ENCODE measurements around the gene CBARP.

The CBARP gene

DNA sequence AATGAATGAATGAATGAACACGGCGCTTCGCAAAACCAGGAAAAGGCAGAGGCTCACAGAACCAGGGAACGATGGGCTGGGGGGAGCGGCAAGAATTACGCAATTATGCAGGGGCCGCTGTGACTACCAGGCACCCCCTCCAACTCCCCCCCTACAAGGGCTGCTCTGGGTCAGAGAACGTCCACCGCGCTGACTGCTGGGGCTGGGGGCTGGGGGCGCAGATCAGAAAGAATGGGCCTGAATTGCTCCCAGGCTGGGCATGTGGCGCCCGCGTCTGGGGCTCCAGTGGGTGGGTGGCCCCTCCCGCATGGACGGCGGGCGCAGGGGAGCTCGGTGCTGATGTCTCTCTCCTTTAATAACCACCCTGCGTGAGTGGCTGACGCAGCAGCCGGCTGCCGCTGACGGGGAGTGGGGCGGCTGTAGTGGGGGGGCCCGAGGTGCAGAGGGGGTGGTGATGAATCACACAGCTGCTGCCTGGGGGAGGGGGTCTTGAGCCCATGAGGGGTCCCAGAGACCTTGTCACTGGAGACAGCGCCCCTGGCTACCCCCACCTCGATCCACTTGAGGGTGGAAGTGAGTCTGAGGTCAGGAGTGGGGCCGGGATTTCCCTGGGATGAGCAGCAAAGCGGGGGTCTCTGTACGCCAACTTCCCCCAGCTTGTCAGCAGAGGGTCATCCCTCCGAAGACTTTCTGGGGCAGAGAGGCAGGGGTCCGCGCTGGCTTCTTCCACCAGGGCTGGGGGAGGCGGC, 29.8 kb upstream of the CBARP start (continued):
- TF ChIP-seq ZBTB10 (tag by site-specific recombination; IDR thresholded peaks at IDR 0.05) (peak; percentile 76; the same call in 1 of the 2 replicates), EGR2 (tag by site-specific recombination; IDR thresholded peaks at IDR 0.05; ENCODE audit: low read depth) (peak; percentile 58; the same call in 1 of the 2 replicates), ZNF366 (tag by site-specific recombination; conservative IDR thresholded peaks at IDR 0.05) (no peak), PRDM1 (tag by site-specific recombination; IDR thresholded peaks at IDR 0.05) (no peak), ZNF202 (tag by site-specific recombination; IDR thresholded peaks at IDR 0.05; ENCODE audit: borderline replicate concordance) (no peak), ZNF350 (tag by site-specific recombination; IDR thresholded peaks at IDR 0.05) (no peak), KLF1 (tag by site-specific recombination; IDR thresholded peaks at IDR 0.05) (no peak), BCL11A (tag by site-specific recombination; IDR thresholded peaks at IDR 0.05; ENCODE audit: low read depth) (no peak), PATZ1 (tag by site-specific recombination; IDR thresholded peaks at IDR 0.05) (peak; percentile 97), PRDM10 (tag by site-specific recombination; IDR thresholded peaks at IDR 0.05) (peak; percentile 44; the same call in 1 of the 2 replicates), ZNF404 (tag by site-specific recombination; IDR thresholded peaks at IDR 0.05) (no peak), ZNF112 (tag by site-specific recombination; IDR thresholded peaks at IDR 0.05) (no peak), ZNF24 (tag by site-specific recombination; IDR thresholded peaks at IDR 0.05) (peak; percentile 100)
- TF ChIP-seq, protein P1, sequence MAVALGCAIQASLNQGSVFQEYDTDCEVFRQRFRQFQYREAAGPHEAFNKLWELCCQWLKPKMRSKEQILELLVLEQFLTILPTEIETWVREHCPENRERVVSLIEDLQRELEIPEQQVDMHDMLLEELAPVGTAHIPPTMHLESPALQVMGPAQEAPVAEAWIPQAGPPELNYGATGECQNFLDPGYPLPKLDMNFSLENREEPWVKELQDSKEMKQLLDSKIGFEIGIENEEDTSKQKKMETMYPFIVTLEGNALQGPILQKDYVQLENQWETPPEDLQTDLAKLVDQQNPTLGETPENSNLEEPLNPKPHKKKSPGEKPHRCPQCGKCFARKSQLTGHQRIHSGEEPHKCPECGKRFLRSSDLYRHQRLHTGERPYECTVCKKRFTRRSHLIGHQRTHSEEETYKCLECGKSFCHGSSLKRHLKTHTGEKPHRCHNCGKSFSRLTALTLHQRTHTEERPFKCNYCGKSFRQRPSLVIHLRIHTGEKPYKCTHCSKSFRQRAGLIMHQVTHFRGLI (tag by site-specific recombination; IDR thresholded peaks at IDR 0.05) = no peak

DNA sequence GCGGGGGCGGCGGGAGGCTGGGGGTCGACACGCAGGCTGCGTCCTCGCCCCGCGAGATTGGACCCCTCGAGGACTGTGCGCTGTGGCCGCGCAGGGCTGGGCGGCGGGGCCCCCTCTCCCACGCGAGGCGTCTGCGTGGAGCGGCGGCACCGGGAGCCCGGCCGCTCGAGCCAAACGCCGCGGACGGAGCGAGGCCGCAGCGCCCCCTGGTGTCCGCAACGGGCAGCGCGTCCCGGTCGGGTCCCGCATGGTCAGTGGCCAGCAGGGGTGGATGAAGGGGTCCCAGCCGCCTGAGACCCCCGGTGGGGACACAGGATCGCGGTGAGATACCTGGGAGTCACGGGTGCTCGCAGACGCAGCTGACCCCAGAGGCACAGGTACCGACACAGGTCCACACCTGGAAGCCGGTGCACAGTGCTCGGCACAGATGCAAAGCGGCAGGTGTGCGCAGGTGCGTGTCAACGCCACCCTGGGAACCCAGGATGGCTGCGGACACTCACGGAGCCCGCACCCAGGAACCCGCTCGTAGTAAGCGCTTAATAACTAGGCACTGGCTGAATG, 29.2 kb upstream of the CBARP start:
- ChIA-PET CTCF (interaction anchor here (0.6 to 11.3 kb wide), 20 partner anchors 8 to 645 kb away, joined by 3 to 299 read pairs (median 4); partner anchors contain the start of genes ATP5F1D and FAM174C), POLR2A (interaction anchor here (1.2 to 7.7 kb wide), 7 partner anchors 8 to 26 kb away, joined by 3 to 407 read pairs (median 9); partner anchors contain the start of genes ATP5F1D and FAM174C)
- Histone ChIP-seq H3K4me3 (ENCODE audit: low read depth, low read length) (peak overlapping the region; percentile 35), H3K27ac (ENCODE audit: extremely low read depth, low read depth, low read length) (no peak overlapping the region; the same call in 1 of the 2 replicates), H3K4me1 (ENCODE audit: control insufficient read depth, insufficient read depth, low read length) (peaks cover 22% of the 10 kb centered on the region), H3K9me3 (ENCODE audit: control insufficient read depth, insufficient read depth, low read depth, low read length) (no peaks in the 10 kb centered on the region), H3K36me3 (ENCODE audit: control insufficient read depth in 2 of 2, insufficient read depth in 1 of 2, low read length in 2 of 2) (peaks cover 4 to 22% of the 10 kb centered on the region in 2 experiments; a peak in 2 of 3 replicates)
- TF ChIP-seq, protein P2, sequence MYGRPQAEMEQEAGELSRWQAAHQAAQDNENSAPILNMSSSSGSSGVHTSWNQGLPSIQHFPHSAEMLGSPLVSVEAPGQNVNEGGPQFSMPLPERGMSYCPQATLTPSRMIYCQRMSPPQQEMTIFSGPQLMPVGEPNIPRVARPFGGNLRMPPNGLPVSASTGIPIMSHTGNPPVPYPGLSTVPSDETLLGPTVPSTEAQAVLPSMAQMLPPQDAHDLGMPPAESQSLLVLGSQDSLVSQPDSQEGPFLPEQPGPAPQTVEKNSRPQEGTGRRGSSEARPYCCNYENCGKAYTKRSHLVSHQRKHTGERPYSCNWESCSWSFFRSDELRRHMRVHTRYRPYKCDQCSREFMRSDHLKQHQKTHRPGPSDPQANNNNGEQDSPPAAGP (tag by site-specific recombination; IDR thresholded peaks at IDR 0.05) = peak; percentile 14; the same call in 1 of the 2 replicates
- TF ChIP-seq ZNF184 (tag by site-specific recombination; IDR thresholded peaks at IDR 0.05) (0 out of 2 replicates have a peak, but pooled peaks have one; percentile 33), ZNF654 (tag by site-specific recombination; IDR thresholded peaks at IDR 0.05; ENCODE audit: low read depth) (peak; percentile 26; the same call in 1 of the 2 replicates), ZNF785 (tag by site-specific recombination; IDR thresholded peaks at IDR 0.05) (0 out of 2 replicates have a peak, but pooled peaks have one; percentile 48), ZBTB7A (tag by site-specific recombination; IDR thresholded peaks at IDR 0.05; ENCODE audit: low read depth) (peak; percentile 85), ZSCAN30 (tag by site-specific recombination; IDR thresholded peaks at IDR 0.05) (peak; percentile 85), SCRT1 (tag by site-specific recombination; IDR thresholded peaks at IDR 0.05; ENCODE audit: borderline replicate concordance) (peak; percentile 78), CTCF (tag by site-specific recombination; IDR thresholded peaks at IDR 0.05) (peak; percentile 95)

Measured in HEK293 (cell line).